Inflammatory macrophage treated with lipopolysaccharide for 4 hours (primary cell): ENCODE measurements around the gene KREMEN1.

ENCODE experiments used
- DNase-seq: peaks from one replicate; pipeline ENCODE4 v3.0.0-alpha.2; 2020

KREMEN1 gene

DNA sequence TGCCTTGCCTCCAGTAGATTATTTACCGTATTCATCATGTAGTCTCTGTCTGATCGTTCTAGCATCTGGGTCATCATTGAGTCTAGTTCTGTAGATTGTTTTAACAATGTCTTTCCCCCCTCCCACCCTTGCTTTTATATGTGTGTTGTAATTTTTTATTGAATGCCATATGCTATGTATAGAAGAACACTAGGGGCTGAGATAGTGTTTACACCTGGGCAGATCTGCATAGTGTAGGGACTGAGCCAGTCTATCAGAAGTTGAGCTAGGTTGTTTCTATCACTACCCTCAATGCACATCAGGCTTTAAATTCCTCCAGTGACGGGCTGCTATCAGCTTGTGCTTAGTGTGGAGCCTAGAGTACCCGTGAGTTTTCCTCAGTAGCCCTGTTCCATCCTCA, 61.6 kb downstream of the KREMEN1 start:
- no peak for DNase-seq

DNA sequence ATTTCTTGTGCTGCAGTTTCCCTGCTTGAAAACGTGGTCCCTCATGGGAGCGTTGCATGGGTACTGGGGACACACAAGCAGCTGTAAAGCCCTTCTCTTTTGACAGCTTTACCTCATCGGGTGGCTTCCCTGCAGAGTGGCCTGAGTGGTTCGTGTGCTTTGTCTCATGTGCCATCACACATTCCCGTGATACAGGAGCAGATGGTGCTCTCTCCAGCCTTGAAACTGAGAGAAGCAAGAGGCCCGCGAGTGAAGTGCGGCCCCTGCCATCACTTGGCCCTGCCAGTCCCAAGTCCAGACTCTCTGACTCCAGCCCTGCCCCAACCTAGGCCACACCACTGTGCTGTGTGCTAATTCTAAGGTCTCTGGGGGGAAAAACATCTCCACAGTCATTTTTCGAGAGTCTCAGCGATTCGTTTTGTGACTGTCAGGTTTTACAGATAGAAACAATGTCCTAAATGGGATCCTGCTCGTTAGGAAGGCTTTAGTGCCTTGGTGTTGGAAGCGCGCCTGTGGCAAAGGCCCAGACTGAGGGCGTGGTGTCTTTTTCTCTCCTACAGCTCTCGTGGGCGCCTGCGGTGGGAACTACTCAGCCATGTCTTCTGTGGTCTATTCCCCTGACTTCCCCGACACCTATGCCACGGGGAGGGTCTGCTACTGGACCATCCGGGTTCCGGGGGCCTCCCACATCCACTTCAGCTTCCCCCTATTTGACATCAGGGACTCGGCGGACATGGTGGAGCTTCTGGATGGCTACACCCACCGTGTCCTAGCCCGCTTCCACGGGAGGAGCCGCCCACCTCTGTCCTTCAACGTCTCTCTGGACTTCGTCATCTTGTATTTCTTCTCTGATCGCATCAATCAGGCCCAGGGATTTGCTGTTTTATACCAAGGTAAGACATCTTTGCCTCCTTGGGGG, 64.2 kb downstream of the KREMEN1 start:
- DNase-seq: no peak

DNA sequence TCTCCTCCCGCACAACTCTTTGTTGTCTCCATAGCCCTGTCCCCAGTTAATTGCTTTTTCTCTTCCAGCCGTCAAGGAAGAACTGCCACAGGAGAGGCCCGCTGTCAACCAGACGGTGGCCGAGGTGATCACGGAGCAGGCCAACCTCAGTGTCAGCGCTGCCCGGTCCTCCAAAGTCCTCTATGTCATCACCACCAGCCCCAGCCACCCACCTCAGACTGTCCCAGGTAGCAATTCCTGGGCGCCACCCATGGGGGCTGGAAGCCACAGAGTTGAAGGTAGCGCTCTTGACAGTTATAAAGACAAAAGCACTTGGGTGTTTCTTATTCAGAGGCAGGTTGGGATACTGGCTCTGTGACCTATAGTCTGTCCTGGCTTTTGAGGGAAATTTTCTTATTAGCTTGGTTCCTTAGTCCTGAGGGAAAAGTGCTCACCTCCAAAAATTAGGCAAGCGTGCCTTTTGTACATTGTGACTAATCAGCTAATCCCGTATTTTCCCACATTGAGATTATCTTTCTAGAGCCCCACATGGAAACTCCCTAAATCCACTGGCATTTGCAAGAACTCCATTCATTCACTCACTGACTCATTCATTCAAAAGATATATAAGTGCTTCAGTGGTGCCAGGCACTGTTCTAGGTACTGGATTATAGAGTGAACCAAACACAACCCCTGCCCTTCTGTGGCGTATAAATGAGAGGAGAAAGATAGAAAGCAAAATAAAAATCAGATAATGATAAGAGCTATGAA, 65.9 kb downstream of the KREMEN1 start:
- no peak for DNase-seq

DNA sequence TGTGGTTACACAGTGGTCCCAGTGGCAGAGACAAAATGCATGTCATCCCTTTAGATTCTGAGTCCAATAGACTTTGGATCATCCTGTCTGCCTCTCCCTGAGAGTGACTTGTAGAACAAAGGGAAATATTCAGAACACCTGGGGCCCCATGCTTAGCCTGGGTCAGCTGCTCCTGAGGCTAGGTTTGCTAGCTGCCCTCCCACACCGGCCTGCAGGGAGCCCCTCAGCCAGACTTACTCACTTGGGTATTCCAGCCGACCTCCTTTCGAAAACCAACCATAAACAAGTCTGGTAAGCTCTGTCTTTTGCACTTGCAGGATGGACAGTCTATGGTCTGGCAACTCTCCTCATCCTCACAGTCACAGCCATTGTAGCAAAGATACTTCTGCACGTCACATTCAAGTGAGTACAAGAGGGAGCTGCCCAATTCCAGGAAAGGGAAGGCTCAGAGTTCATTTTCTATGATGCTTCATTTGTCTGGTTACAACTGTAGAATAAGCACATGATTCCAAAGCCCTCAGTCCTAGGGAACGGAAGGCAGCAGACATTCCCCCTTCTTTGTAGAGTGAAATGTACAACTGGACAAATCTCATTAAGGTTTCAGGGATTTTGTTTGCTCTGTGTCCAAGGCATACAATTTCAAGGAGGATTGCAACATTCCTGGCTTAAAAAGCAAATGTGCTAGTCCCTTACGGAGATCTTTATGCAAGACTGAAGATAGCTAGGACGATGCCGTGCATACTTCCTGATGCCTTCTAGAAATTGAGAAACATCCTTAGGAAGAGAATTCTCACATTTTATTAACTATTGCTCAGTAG, 67.3 kb downstream of the KREMEN1 start:
- no peak for DNase-seq

DNA sequence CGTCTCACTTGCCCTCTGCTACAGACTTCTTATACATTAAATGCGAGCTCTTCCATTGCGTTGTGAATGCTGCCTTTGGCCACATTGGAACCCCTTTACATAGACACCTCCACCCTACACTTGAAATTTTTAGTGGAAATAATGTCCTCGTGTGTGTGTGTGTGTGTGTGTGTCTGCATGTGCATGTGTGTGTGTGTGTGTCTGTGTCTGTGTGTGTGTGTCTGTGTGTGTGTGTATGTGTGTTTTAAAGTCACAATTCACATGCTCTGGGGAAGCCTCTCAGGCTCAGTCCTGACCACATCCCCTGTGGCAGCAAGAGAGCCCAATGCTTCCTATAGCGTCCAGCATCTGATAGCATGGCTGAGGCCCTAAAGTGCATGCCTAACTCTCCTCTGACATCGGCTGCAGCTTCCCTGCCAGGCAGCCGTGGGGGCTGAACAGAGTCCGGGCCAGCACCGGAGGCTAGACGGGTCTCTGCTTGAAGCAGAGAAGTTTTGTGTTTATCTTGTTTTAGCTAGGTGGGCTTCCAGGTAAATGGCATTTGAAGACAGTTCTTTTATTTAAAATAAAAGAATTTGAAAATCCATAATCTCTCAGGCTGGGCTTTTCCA, 68.3 kb downstream of the KREMEN1 start:
- no peak for DNase-seq

DNA sequence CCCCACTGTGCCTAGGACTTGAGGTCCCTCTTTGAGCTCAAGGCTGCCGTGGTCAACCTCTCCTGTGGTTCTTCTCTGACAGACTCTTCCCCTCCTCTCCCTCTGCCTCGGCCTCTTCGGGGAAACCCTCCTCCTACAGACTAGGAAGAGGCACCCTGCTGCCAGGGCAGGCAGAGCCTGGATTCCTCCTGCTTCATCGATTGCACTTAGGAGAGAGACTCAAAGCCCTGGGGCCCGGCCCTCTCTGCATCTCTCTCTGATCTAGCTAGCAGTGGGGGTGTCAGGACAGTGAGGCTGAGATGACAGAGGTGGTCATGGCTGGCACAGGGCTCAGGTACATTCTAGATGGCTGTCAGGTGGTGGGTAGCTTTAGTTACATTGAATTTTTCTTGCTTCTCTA, 69.3 kb downstream of the KREMEN1 start:
- no peak for DNase-seq

DNA sequence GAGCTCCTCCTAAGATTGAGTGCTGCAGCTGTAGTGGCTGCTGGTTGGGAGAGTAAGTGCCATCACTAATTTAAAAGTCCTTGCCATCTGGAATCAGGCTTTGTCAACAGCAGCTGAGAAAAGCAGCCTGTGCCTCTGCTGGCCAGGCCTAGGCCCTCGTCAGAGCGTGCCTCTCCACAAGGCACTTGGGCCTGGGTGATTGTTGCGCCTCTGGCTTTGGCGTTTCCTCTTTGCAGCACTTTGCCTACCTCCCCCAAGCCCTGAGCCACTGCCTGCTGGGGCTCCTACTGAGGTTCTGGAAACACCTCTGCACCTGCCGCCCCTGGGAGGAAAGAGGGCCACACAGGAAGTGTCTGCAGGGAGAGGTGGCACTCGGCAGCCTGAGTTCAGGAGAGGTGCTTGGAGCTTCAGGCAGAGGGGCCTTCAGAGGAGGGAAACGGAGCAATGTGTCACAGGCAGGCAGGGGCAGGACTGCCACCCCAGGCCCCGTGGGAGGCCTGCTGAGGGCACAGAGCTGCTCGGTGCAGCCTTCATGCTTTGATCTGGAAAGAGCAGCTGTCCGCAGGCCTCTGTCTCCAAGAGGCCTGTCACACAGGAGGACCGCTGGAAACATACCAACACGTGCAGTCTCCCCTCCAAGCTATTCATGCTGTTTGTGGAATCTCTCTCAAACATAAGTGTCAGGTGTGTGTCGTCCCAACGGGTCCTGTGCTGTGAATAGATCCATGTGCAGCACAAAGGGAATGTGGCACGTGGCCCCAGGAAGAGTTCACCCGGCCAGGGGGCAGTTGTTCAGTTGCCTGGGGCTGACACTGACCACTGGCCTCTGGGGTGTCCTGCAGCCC, 71.3 kb downstream of the KREMEN1 start:
- no peak for DNase-seq

DNA sequence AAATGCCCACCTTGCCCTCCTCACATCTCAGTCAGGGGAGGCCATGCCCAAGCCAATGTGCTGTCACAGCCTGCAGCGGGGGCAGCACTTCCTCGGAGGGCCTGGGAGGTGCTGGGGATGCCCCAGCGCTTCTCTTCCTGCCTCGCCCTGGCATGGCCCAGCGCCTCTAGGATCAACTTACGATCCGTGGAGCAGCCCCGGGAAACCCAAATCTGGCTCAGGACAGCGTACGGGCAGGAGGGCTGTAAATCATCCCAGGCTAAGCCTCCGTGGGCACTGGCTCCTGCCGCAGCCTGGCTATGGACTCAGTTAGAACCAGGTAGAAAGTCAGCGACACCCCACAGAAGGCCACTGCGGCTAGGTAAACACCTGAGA, 71.9 kb downstream of the KREMEN1 start:
- no peak for DNase-seq

DNA sequence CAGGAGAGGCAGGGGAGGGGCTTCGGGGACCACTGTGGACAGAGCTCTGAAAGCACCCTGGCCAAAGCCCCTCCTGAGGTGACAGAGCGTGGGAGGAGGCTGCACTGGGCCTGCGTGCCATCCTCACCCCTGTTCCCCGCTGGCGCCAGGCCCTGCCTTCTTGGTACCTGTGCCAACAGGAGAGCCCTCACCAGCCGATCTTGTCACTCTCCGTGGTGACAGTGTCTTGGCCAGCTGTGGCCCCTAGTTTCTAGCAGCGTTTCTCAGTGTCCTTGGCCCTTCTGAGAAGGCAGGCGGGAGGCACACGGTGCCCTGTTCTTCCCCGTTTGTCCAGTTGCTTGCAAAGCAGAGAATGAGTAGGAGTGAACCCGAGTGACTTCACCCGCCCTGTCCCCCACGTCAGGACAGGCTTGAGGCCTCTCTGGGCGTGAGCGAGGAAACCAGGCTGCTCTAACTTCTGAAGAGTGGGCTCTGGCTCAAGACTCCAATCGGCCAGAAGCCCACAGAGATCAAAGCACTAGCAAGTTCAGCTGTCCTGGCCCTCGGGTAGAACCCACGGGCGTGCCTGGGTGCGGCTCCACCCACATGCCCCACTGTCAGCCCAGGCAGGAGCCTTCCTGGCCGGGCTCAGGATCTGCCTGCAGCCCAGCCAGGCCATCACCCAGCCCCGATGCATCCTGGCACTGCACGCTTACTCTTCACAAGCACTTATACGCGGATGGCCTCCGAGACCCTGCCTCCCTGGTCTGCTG, 72.7 kb downstream of the KREMEN1 start:
- DNase-seq: no peak

DNA sequence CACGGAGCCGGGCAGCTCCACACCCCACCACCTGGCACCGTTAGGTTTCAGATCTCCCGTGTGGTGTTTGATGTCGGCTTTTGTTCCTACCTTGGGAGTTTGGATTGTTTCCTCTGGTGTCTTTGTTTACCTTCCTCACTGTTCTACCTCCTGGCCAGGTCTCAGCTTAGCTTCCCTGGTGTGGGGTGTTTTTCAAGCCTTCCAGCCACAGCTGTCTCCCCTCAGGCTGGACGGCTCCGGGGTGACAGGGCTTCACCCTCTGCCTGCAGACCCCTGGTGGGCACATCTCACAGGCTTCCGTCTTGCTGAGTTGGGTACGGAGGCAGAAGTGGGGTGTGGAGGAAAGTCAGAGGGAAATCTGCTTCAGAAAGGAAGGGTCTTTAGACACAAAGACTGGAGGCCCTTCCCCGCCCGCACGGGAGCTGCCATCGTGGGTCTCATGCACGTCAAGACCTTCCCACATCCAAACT, 73.3 kb downstream of the KREMEN1 start:
- DNase-seq: no peak

DNA sequence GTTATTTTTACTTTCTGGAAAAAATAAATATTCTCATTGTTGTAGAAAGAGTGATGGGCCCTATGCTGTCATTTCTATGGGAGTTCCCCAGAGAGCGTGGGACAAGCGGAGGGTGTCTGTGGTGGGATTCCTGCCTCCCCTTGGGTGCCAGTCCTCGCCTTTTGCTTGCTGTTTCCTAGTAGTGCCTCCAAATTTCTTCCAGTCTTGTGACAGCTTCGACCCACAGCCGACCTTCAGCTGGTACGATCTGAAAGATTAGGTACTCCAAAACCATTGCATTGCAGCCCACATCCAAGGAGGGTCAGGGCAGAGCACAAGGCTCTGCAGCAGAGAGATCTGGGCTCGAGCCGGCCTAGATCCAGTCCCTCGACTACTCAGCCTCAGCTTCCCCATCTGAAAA, 73.9 kb downstream of the KREMEN1 start:
- DNase-seq: no peak

DNA sequence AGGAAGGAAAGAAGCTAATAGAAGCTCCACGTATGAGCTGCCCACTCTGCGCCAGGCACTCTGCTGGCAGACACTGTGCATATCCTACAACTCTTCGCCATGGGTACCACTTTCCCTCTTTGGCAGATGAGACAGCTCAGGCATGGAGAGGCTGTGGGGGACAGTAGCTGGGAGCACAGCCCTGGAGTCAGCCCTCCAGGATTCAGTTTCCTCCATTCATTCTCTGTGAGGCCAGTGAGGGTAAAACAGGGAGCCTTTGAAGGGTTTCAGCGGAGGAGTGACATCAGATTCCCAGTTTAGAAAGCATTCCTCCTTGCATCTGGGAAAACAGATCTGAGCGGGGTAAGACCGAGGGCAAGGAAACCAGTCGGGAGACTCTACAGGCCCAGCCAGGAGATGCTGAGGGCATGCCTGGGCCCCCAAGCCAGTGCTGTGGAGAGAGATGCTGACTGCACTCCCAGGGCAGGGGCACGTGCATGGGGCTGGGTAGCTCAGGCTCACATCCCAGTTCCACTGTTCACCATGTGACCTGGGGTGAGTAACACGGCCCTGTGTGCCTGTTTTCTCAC, 74.6 kb downstream of the KREMEN1 start:
- no peak for DNase-seq

DNA sequence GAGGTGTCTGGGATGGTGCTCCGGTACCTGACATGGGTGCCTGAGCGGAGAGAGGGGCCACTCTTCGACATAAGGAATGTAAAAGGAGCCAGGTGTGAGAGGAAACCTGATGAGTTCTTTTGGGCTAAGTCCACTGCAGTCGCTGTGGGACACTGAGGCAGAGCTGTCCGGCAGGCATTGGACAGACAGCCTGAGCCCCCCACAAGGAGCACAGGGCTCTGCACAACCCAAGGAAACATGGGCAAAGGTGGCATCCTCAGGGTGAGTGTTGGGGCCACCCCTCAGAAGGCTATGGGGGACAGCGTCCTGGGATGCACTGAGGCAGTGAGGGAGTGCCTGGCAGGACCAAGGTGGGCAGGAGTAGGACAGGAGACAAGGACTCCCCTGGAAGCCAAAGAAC, 75.2 kb downstream of the KREMEN1 start:
- DNase-seq: no peak

DNA sequence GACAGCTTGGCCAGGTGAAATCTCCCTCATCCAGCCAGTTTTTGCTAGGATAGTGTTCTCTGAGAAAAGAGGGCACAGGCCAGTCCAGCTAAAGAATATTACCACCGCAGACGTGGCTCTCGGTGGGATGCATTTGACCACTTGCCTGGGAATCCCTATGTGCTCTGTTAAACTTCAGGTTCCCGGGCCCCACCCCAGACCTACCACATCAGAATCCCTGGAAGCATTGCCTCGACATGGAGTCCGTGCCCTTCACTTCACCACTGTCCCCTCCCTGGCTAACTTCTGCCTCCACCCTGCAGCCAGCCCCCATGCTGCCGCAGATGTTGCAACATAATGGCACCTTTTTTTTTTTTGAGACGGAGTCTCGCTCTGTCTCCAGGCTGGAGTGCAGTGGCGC, 76.0 kb downstream of the KREMEN1 start:
- no peak for DNase-seq

DNA sequence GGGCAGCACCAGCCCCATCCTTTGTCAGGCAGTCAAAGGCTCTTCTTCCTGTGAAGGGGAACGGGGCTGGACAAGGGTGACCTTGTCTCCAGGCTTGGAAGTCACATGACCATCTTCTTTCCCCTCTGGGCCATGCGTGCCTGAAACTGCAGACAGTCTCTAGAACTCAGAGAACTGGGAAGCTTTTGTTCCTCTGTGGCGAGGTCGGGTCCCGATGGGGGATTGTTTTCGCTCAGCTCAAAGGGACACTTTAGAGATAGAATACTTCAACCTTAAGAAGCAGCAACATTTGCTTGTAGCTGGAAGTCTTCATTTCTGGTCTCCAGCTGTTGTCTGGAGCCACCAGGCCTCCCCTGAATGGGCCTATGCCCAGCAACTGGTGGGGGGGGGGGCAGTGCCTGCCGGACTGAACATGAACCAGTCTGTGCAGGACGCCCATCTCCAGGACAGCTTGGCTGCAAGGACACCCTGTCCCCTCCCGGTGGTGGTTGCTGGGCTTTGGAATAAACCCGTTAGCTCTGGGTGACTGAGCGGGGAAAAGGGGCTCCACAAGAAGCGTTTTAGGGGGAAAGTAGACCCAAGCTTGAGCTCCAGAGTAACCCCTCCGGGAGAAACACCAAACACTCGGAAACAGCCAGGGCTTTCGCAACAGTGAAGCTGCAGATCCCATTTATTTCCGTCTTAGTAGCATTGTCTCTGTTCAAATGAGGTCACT, 77.2 kb downstream of the KREMEN1 start:
- DNase-seq: no peak

DNA sequence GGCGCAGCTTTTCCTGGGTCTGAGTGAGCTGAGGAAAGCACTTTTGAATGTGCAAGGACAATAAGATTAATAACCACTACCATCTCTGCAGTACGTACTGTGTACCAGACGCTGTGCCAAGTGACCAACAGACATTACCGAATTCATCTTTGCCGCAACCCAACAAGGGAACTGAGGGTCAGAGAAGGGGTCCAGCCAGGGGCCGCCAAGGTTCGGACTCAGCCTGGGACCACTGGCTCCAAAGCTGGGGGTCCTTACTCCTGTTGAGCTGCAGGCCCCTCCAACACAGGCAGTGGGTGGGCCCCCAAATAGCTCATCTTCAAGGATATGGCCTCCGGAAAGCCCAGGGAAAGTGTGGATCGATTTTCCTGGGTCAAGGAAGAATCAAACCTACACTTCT, 77.9 kb downstream of the KREMEN1 start:
- DNase-seq: no peak

DNA sequence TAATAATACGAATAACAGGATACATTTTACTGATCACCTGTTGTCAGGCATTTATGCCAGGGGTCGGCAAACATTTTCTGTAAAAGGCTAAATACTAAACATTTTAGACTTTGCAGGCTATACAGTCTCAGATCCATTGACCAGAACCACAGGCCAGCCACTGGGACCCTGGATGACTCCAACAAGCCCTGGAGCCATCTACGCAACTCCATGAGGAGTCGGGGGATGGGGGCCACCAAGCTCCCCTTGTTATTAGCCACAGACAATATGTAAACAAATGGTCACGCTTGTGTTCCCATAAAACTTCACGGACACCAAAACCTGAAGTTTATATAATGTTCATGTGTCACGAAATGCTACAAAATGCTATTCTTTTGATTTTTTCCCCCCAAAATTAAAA, 78.5 kb downstream of the KREMEN1 start:
- no peak for DNase-seq

DNA sequence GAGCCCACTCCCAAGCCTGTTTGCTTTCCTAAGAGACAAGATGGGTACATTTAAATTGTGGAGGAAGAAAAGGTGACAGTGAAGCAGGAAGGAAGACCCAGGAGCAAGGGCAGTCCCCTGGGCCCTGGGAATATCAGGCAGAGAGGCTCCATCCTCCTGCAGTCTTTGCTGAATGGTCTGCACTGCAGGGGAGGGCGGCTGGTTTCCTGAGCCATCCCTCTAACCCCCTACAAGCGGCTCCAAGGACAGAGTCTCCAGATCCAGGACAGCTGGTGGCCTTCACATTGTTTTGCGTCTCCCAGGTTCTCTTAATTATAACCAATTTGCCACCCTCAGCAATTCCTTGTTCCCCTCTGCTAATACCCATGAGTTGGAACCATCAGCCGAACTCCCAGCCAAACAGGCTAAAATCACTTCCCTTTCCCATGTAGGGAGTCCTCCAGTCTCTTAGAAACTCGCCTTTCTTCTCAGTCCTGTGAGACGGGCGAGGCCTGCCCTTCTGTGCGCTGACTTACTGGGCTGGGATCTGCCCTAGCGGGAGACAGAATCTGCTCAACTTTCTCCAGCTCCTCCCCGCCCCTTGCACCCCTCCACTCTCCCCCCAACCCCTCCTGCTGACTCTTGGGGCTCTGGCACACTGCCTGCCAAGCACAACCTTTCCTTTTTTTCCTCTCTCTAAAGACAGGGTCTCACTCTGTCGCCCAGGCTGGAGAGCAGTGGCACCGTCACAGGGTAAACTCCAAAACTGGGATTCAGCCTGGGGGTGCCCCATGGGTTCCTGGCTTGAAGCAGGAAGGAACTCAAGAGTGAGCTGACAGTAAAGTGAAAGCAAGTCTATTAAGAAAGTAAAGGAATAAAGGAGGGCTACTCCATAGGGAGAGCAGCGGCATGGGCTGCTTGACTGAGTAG, 79.5 kb downstream of the KREMEN1 start:
- peak; percentile 58 for DNase-seq
